Trophoblast cell (in vitro differentiated cells and primary cell): ENCODE results near the gene KRT77.

Experiments
- DNase-seq, 2 donors: peaks; one replicate each; pipeline ENCODE4 v3.0.0-alpha.2; 2016
- H2AFZ ChIP-seq: 2 replicates; pipeline ENCODE4 v1.6.1; 2013; ENCODE audit warnings: low read length, moderate library complexity, mild to moderate bottlenecking; ENCODE audit not compliant: insufficient read depth, poor library complexity
- H2AK5ac ChIP-seq: 2 replicates; pipeline ENCODE4 v1.6.1; 2013; ENCODE audit warnings: mild to moderate bottlenecking, low read length
- H2BK120ac ChIP-seq: 2 replicates; pipeline ENCODE4 v1.6.1; 2013; ENCODE audit warnings: low read length, mild to moderate bottlenecking, moderate library complexity; ENCODE audit not compliant: insufficient read depth, poor library complexity
- H2BK12ac ChIP-seq: 2 replicates; pipeline ENCODE4 v1.6.1; 2013; ENCODE audit warnings: mild to moderate bottlenecking, low read length, moderate library complexity
- H2BK5ac ChIP-seq: 2 replicates; pipeline ENCODE4 v1.6.1; 2013; ENCODE audit warnings: low read length, low read depth, moderate library complexity, mild to moderate bottlenecking; ENCODE audit not compliant: poor library complexity
- H3K14ac ChIP-seq: 2 replicates; pipeline ENCODE4 v1.6.1; 2013; ENCODE audit warnings: mild to moderate bottlenecking, low read length
- H3K18ac ChIP-seq: 2 replicates; pipeline ENCODE4 v1.6.1; 2013; ENCODE audit warnings: mild to moderate bottlenecking, low read length
- H3K23ac ChIP-seq: 2 replicates; pipeline ENCODE4 v1.6.1; 2013; ENCODE audit warnings: low read length
- H3K27ac ChIP-seq: 2 replicates; pipeline ENCODE4 v1.5.1; 2013; ENCODE audit warnings: low read depth, mild to moderate bottlenecking, inconsistent platforms, low read length, moderate library complexity
- H3K27me3 ChIP-seq: 2 replicates; pipeline ENCODE4 v1.6.1; 2013; ENCODE audit warnings: inconsistent platforms, mild to moderate bottlenecking, low read length, moderate library complexity; ENCODE audit not compliant: insufficient read depth
- H3K36me3 ChIP-seq, 2 experiments: 1 replicate in 1 of 2; 2 replicates in 1 of 2; pipeline ENCODE4 v1.6.1; 2013; ENCODE audit warnings: low read length in 2 of 2, mild to moderate bottlenecking in 2 of 2, moderate library complexity in 1 of 2; ENCODE audit not compliant: insufficient read depth in 2 of 2, control insufficient read depth in 1 of 2
- H3K4ac ChIP-seq: 2 replicates; pipeline ENCODE4 v1.6.1; 2013; ENCODE audit warnings: low read depth, mild to moderate bottlenecking, low read length, moderate library complexity
- H3K4me1 ChIP-seq, 2 experiments: 1 replicate in 1 of 2; 2 replicates in 1 of 2; pipeline ENCODE4 v1.6.1; 2013; ENCODE audit warnings: low read length in 2 of 2, mild to moderate bottlenecking in 2 of 2, moderate library complexity in 1 of 2; ENCODE audit not compliant: insufficient read depth in 2 of 2, control insufficient read depth in 1 of 2
- H3K4me2 ChIP-seq: 2 replicates; pipeline ENCODE4 v1.6.1; 2013; ENCODE audit warnings: inconsistent platforms, mild to moderate bottlenecking, low read length, moderate library complexity
- H3K4me3 ChIP-seq: 2 replicates; pipeline ENCODE4 v1.5.1; 2013; ENCODE audit warnings: mild to moderate bottlenecking, low read depth, low read length, inconsistent platforms
- H3K79me1 ChIP-seq: one replicate; pipeline ENCODE4 v1.6.1; 2013; ENCODE audit warnings: low read length
- H3K79me2 ChIP-seq: 2 replicates; pipeline ENCODE4 v1.6.1; 2013; ENCODE audit warnings: low read length, mild to moderate bottlenecking; ENCODE audit not compliant: control insufficient read depth, insufficient read depth, poor library complexity
- H3K9ac ChIP-seq: 2 replicates; pipeline ENCODE4 v1.6.1; 2013; ENCODE audit warnings: mild to moderate bottlenecking, low read length
- H3K9me3 ChIP-seq: 2 replicates; pipeline ENCODE4 v1.6.1; 2013; ENCODE audit warnings: low read depth, mild to moderate bottlenecking, control low read depth, inconsistent platforms, low read length; ENCODE audit not compliant: insufficient read depth
- H4K12ac ChIP-seq: 2 replicates; pipeline ENCODE4 v1.6.1; 2013; ENCODE audit warnings: low read depth, mild to moderate bottlenecking, low read length, moderate library complexity
- H4K8ac ChIP-seq: 2 replicates; pipeline ENCODE4 v1.6.1; 2013; ENCODE audit warnings: low read depth, mild to moderate bottlenecking, low read length, moderate library complexity
- H4K91ac ChIP-seq: one replicate; pipeline ENCODE4 v1.6.1; 2013; ENCODE audit warnings: low read depth, mild to moderate bottlenecking, low read length, moderate library complexity
- WGBS: extraction: QIAGEN DNeasy Blood & Tissue Kit; methylation state at CpG from one replicate; pipeline ENCODE4 v1.1.7; 2013; ENCODE audit warnings: missing lambda C conversion rate; ENCODE audit not compliant: insufficient read length, insufficient coverage; ENCODE audit errors: extremely low coverage; 5-methylcytosine and 5-hydroxymethylcytosine counted together

Gene KRT77

DNA sequence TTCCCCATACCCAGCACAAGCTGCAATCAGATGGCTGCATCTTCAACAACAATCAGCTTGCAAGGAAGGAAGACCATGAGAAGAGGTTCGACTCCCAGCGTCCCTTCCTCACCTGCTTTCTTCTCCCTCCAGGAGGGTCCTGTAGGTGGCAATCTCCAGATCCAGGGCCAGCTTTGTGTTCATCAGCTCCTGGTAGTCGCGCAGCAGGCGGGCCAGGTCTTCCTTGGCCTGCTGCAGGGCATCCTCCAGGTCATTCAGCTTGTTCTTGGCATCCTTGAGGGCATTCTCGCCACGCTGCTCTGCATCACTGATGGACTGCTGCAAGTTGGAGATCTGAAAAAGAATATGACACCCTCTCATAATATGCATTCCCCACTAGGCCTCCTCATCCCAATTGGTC is 27.2 kb downstream of the KRT77 start:
- H2AK5ac ChIP-seq = no peak overlapping the region
- no peak overlapping the region for H3K18ac ChIP-seq
- H4K91ac ChIP-seq = no peak overlapping the region
- H3K79me1 ChIP-seq = peaks cover 4% of the 10 kb centered on the region
- no peak overlapping the region for H2BK120ac ChIP-seq
- no peak overlapping the region for H3K14ac ChIP-seq
- no peak overlapping the region for H2BK12ac ChIP-seq
- no peak overlapping the region for H4K8ac ChIP-seq
- H3K36me3 ChIP-seq = no peaks in the 10 kb centered on the region
- H3K79me2 ChIP-seq = no peaks in the 10 kb centered on the region
- peaks cover 12 to 19% of the 10 kb centered on the region in 2 experiments for H3K4me1 ChIP-seq
- peaks cover 4% of the 10 kb centered on the region for H3K27me3 ChIP-seq
- DNase-seq = no peak
- no peak overlapping the region for H4K12ac ChIP-seq
- peaks cover 5% of the 10 kb centered on the region for H3K9me3 ChIP-seq
- H2AFZ ChIP-seq = no peak overlapping the region
- no peak overlapping the region for H3K4me2 ChIP-seq
- no peak overlapping the region for H3K27ac ChIP-seq
- H2BK5ac ChIP-seq = no peak overlapping the region
- no peak overlapping the region for H3K23ac ChIP-seq
- no peak overlapping the region for H3K4me3 ChIP-seq
- no CpG with 5 or more reads among the region's 7 CpGs for WGBS
- no peak overlapping the region for H3K4ac ChIP-seq
- H3K9ac ChIP-seq = no peak overlapping the region

DNA sequence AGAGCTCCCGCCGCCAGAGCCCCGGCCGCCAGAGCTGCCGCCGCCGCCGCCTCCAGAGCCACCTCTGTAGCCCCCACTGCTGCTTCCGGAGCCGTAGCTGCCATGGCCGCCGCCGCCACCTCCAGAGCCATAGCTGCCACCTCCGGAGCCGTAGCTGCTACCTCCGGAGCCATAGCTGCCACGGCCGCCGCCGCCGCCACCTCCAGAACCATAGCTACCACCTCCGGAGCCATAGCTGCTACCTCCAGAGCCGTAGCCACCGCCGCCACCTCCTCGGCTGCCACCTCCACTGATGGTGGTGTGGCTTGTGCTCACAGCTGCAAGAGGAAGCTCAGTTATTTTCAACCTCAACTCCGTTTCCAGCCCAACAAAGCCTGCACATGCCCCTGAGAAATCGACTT is 28.0 kb downstream of the KRT77 start:
- H4K12ac ChIP-seq = no peak overlapping the region
- H3K79me2 ChIP-seq = no peaks in the 10 kb centered on the region
- no peak overlapping the region for H4K8ac ChIP-seq
- no peak overlapping the region for H3K4me2 ChIP-seq
- H2AFZ ChIP-seq = no peak overlapping the region
- WGBS = no CpG with 5 or more reads among the region's 28 CpGs
- H3K18ac ChIP-seq = no peak overlapping the region
- H3K36me3 ChIP-seq = no peaks in the 10 kb centered on the region
- no peak overlapping the region for H3K23ac ChIP-seq
- H2BK12ac ChIP-seq = no peak overlapping the region
- H2BK120ac ChIP-seq = peak overlapping the region; percentile 39
- no peak overlapping the region for H3K9ac ChIP-seq
- no peak overlapping the region for H2BK5ac ChIP-seq
- no peak overlapping the region for H4K91ac ChIP-seq
- peaks cover 4% of the 10 kb centered on the region for H3K27me3 ChIP-seq
- no peak overlapping the region for H3K27ac ChIP-seq
- H3K4me3 ChIP-seq = no peak overlapping the region
- peaks cover 4% of the 10 kb centered on the region for H3K79me1 ChIP-seq
- H3K14ac ChIP-seq = no peak overlapping the region
- H3K4ac ChIP-seq = no peak overlapping the region
- no peak for DNase-seq
- peak overlapping the region; percentile 9 for H2AK5ac ChIP-seq
- peaks cover 5% of the 10 kb centered on the region for H3K9me3 ChIP-seq
- peaks cover 12 to 20% of the 10 kb centered on the region in 2 experiments for H3K4me1 ChIP-seq

DNA sequence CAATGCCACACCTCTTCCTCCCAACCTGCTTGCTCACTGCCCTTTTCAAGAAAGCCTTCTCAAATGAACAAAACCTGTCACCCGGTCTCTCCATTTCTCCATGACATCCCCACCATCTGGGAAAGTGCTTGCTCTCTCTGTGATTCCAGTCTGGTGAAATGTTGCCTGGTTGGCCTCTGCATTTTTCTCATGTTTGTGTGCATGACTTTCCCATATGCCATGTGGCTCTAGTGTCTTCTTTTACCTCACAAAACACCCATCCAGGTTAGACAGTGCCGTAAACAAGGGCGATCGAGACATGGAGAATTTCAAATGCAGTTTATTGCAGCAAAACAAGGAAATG is 28.9 kb downstream of the KRT77 start:
- H2BK12ac ChIP-seq = no peak overlapping the region
- H3K14ac ChIP-seq = no peak overlapping the region
- no peak overlapping the region for H4K8ac ChIP-seq
- no peak overlapping the region for H3K23ac ChIP-seq
- H3K18ac ChIP-seq = no peak overlapping the region
- no peak overlapping the region for H2BK5ac ChIP-seq
- H3K79me1 ChIP-seq = peaks cover 4% of the 10 kb centered on the region
- peak; percentile 85 to 93 for DNase-seq
- no peak overlapping the region for H3K4me3 ChIP-seq
- no peak overlapping the region for H4K12ac ChIP-seq
- no peak overlapping the region for H3K4me2 ChIP-seq
- H3K9ac ChIP-seq = no peak overlapping the region
- no peaks in the 10 kb centered on the region for H3K79me2 ChIP-seq
- peaks cover 2% of the 10 kb centered on the region for H3K9me3 ChIP-seq
- peaks cover 4% of the 10 kb centered on the region for H3K27me3 ChIP-seq
- no CpG with 5 or more reads among the region's 4 CpGs for WGBS
- H3K4ac ChIP-seq = no peak overlapping the region
- no peak overlapping the region for H4K91ac ChIP-seq
- no peak overlapping the region for H2BK120ac ChIP-seq
- H2AK5ac ChIP-seq = no peak overlapping the region
- H3K4me1 ChIP-seq = peaks cover 14 to 24% of the 10 kb centered on the region in 2 experiments
- H2AFZ ChIP-seq = no peak overlapping the region
- no peak overlapping the region for H3K27ac ChIP-seq
- H3K36me3 ChIP-seq = no peaks in the 10 kb centered on the region

DNA sequence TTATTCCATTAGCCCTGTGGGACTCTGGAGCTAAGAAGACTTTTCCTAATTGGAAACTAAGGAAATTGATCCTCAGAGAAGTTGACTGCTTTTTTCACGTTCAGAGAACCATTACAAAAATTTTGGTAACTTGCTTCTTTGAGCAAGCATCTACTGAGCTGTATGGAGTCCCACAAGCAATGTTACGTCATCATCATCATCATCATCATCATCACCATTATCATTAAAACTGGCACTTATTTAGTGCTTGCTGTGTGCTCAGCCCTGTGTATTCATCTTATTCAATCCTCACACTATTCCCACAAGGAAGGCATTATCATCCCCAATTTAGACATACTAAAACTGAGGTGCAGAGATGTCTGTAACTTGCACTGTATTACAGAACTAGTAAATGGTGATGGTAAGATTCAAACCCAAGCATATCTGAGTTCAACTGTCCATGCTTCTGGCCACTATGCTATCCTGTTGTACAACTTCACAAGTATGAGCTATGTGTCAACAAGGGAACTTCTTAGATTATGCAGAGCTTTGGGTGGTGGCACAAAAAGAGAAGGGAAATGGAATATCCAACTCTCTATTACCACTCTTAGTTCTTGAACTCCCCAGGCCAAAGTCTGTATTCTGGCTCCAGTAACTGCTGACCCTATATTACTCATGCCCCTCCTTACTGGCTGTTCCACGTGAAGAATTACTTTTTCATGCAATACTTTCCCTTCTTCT is 29.5 kb downstream of the KRT77 start:
- DNase-seq = peak; percentile 53 to 74
- Histone ChIP-seq H3K79me1 (peaks cover 4% of the 10 kb centered on the region), H2BK5ac (no peak overlapping the region), H4K8ac (no peak overlapping the region), H2AFZ (no peak overlapping the region), H3K79me2 (no peaks in the 10 kb centered on the region), H4K12ac (no peak overlapping the region), H3K4ac (no peak overlapping the region), H3K4me2 (no peak overlapping the region), H3K27ac (peak overlapping the region; percentile 12), H3K9ac (no peak overlapping the region), H3K36me3 (no peaks in the 10 kb centered on the region), H3K27me3 (peaks cover 4% of the 10 kb centered on the region), H4K91ac (no peak overlapping the region), H3K9me3 (peaks cover 2% of the 10 kb centered on the region), H3K18ac (no peak overlapping the region), H3K4me1 (peaks cover 14 to 26% of the 10 kb centered on the region in 2 experiments), H2BK120ac (no peak overlapping the region), H2AK5ac (no peak overlapping the region), H3K14ac (no peak overlapping the region), H2BK12ac (no peak overlapping the region), H3K23ac (no peak overlapping the region), H3K4me3 (no peak overlapping the region)
- no CpG with 5 or more reads among the region's 3 CpGs for WGBS
